ENCODE measurements around the gene IRF1. TPM values are rescaled to one million over a fixed set of nuclear protein-coding genes. Genes with fewer than 3 reads are reported as not detected.

The IRF1 gene
- polyA plus RNA-seq, 4 donors: 16.1 to 20.2 (median 18.9) TPM

DNA sequence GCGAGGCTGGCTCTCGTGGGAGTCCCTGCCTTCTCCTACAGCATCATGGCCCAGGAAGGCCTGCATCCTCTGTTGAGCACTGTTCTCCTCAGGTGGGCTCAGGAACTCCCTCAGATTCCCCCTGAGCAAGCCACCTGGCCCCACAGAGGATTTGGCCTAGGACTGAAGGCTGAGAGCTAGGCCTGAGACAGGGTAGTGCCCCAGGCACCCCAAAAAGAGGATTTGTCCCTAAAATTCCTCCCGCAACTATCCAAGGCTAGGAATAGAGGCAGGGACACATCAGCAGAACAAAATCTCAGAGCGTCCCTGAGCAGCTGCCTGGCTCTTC is 11.0 kb upstream of the IRF1 start:
- DNase-seq (ENCODE audit: low read depth in 4 of 4, low spot score in 3 of 4): no peak

GRCh38 chr5:132500931-132501628 is 10.5 kb upstream of the IRF1 start:
- peak in 1 of 4 donors; percentile 47 for DNase-seq (ENCODE audit: low read depth in 4 of 4, low spot score in 3 of 4)

GRCh38 chr5:132500244-132500930 is 9.8 kb upstream of the IRF1 start:
- DNase-seq (ENCODE audit: low read depth in 4 of 4, low spot score in 3 of 4): no peak

- no peak for DNase-seq (ENCODE audit: low read depth in 4 of 4, low spot score in 3 of 4)
Observed at GRCh38 chr5:132499440-132500243, 9.1 kb upstream of the IRF1 start.

DNA sequence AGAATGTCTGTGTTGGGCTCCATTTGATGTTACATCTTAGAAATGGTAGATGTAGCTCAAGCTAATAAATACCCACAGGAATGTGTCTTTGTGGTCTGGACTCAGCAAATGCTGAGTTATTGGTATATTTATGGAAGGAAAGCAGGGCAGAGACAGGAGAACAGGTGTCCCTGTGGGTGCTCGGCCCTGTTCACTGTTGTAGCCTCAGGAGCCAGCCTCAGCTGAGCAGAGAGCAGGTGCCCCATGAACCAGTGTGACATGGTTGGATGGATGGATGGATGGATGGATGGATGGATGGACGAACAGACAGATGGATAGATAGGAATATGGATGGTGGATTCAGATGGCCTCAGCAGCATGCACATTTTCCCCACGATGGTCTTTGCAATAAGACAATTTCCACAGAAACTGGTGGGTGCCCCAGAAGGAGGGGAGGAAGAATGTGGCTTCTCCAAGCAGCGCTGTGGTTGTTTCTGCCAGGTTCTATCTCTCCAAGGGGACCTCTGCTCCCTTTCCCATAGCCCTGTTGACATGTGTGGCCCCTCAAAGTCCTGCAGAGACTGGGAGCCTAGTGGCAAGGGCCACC is 8.2 kb upstream of the IRF1 start:
- no peak for DNase-seq (ENCODE audit: low read depth in 4 of 4, low spot score in 3 of 4)

DNA sequence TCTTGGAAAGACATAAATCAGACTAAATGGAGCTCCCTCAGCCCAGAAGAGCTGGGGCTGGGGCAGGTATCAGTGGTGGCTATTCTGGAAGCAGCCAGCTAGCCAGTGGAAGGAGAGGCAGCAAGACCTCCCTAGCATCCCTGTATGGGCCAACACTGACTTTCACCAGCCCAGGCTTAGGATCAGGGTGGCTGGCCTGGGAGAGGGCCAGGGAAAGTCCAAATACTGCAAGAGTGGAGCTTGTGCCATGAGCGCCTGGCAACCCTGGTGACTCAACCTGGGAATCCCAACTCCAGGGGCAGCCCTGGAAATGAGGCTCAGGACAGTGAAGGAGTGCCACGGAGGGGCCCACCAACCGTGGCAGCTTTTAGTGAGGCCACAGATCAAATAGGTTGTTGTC is 7.6 kb upstream of the IRF1 start:
- DNase-seq (ENCODE audit: low read depth in 4 of 4, low spot score in 3 of 4): no peak

DNA sequence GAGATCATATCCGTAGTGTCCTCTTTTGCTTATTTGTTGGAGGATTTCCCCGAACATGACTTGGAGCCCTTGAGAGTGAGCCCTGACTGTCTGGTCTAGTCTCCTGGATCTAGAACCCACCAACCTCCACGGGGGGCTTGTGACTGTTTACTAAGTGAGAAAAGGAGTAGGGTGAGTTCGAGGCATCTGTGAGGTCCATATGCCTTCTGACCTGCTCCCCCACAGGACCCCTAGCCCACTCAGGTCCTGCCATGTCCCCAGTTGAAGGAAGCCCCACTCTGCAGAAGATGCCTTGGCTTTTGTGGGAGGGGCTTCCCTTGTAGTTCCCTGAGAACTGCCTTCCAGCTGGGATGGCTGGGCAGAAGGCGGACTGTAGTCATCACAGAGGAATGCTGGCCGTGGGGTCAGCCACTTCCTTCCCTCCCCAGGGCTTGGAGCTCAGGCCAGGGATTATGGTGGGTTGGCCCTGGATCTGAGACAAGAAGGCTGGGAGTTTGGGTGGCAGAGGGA is 7.0 kb upstream of the IRF1 start:
- DNase-seq (ENCODE audit: low read depth in 4 of 4, low spot score in 3 of 4): no peak

- DNase-seq (ENCODE audit: low read depth in 4 of 4, low spot score in 3 of 4): peak in 2 of 4 donors; percentile 53 to 59
Observed at GRCh38 chr5:132496631-132497487, 6.3 kb upstream of the IRF1 start.

DNA sequence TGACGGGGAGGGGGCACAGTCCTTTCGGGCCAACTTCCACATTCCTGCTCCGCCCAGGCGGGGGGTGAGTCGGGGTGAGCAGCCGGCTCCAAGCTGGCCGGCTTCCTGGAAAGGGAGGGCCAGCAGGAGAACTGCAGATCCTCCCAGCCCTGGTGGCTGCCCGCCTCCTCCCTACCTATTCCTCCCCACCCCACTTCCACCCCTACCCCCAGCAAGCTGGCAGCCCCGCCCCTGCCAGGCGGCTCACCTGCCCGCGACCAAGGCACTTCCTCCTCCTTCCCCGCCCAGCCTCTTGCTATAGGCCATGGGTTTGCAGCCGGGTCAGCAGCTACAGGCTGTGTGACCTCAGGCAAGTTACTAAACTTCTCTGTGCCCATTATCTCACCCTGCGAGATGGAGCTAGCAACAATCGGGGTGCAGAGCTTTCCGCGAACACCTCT is 5.6 kb upstream of the IRF1 start:
- DNase-seq (ENCODE audit: low read depth in 4 of 4, low spot score in 3 of 4): peak in 2 of 4 donors; percentile 66 to 70

DNA sequence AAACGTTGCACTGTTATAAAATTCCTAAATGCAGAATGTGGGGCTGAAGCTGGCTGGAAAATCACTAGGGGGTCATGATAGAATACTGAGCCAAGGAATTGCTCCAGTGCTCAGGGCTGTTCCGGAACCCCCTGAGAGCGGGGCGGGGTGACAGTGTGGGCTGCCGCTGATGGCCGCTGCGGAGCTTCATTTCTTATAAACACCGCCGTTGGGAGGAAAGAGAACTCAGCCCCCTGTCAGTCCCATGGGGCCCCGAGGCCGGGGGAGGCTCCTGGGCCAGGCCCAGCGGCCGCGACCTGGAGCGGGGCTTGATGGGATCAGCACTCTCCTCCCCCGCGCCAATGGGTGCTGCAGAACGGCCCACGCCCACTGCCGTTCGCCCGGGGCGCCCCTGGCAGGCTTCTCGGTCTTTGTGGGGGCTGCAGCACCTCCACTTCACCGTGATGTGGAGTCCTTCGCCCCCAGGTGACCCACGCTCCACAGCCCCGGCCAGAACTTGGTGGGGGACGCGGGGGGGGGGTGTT is 5.2 kb upstream of the IRF1 start:
- DNase-seq (ENCODE audit: low read depth in 4 of 4, low spot score in 3 of 4): peak in 2 of 4 donors; percentile 50 to 72

DNA sequence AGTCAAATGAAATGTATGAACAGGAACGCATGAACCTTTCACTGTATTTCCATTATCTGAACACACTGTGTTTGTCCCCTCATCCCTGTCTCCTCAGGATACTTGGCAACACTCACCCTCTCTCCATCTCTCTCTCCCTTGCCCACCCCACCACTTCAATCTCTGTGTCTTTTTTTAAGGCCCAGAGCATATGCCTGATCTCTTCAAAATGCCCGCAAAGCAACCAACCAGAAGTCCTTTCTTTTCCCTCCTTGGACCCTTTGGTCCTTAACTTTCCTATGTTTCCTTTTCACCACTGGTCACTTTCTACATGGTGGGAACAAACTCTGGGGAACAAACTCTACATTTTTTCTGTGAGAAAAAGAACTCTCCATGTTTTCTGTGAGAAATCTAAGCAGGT is 3.2 kb upstream of the IRF1 start:
- no peak for DNase-seq (ENCODE audit: low read depth in 4 of 4, low spot score in 3 of 4)

DNA sequence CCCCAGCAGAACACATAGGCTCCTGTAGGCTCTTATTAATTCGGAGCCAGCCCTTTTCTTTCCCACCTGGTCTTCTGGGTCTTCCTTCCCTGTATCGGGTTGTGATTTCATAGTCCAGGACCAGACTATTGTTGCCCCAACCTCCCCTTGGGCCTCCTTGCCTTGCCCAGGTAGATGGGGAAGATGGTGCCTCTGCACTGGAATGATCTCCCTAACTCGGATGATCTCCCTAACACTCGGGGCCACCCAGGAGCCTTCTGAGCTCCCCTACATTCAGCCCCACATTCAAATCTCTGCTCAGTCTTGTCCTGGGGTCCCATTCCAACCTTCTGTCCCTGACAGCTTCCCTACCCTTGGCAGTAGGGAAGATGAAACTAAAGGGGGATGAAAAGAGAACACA is 2.7 kb upstream of the IRF1 start:
- DNase-seq (ENCODE audit: low read depth in 4 of 4, low spot score in 3 of 4): no peak

DNA sequence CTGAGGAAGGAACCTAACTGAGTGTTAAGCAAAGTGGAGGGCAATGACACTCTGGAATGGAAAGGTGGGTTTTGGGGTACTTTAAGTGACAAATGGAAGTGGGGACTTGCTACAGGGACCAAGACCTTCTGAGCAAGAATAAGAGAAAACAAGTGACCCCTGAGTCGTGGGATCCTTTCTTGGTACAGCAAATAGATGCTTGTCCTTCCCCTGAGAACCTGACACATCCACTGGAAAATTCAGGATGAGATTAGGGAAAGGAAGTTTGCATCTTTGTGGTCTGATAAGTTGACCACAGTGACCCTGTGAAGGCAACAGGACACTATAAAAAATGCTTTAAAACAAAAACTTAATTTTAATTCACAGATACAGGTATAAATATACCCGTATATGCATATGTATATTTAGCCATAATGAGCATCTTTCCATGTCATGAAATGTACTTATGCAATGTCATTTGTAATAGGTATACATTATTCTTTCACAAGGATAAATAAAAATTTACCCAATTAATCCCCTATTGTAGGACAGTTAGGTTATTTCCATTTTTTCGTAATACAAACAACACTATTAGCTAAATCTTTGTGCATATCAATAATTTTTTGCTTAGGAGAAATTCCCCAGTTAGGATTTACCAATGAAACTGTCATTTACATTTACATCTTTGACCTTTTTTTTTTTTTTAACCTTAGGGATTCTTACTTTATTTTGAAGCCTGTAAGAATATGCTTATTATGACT is 2.0 kb upstream of the IRF1 start:
- no peak for DNase-seq (ENCODE audit: low read depth in 4 of 4, low spot score in 3 of 4)

GRCh38 chr5:132491368-132492364 is 1.1 kb upstream of the IRF1 start:
- DNase-seq (ENCODE audit: low read depth in 4 of 4, low spot score in 3 of 4): no peak

GRCh38 chr5:132489871-132490483 is 596 bp downstream of the IRF1 start:
- peak in 1 of 4 donors; percentile 27 for DNase-seq (ENCODE audit: low read depth in 4 of 4, low spot score in 3 of 4)

DNA sequence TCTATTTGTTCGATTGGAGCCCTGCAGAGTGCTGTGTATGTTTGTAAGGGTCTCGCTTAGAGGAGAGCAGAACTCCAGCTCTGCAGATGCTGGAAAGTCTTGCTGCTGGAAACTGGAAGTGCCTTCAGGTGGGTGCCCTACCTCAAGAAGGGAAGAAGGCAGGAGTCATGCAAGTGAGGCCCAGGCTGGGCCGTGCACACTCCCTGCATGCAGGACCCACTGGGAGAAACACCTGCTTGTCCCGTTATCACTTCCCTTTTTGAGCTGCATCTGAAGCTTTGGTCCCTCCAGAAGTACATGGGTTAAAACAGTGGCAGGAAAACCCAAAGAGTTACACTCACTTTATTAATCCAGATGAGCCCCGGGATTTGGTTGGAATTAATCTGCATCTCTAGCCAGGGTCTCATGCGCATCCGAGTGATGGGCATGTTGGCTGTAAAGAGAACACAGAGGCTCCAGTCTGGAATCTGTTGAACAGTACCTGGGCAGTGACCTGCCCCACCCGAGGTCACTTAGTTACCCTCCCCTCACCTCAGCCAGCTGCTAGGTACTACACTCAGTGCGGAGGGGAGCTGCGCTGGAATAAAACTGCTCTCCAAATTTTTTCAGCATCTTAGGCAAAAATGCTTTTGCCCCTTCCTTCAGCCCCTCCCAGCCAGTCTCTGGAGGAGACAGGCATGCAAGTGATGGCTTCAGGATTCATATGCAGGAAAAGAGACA is 1.4 kb downstream of the IRF1 start:
- DNase-seq (ENCODE audit: low read depth in 4 of 4, low spot score in 3 of 4): no peak

DNA sequence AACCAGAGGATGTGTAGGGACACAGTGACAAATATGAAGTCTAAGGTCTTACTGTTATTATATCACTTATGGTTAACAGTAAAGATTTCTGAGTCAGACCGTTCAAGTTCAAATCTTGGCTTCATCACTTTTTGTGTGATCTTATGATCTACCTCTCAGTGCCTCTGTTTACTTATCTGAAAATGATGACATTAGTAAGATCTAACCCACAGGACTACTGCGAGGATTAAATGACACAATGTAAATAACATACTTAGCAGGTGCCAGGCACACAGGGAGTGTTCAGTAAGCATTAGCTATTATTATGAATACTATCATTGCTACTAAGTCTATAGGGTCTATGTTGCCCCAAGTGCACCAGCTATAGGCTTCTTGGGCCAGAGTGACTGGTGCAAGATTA is 2.0 kb downstream of the IRF1 start:
- no peak for DNase-seq (ENCODE audit: low read depth in 4 of 4, low spot score in 3 of 4)

Measured in right renal pelvis (tissue), 4 donors.